Effector memory CD8-positive, alpha-beta T cell (primary cell): ENCODE results near the gene G6PC3.

Experiments used
- ATAC-seq: fragments of 150-1000 bp; cut with Tn5 transposase; replicated peaks from 2 replicates; pipeline ENCODE4 v1.10.0; 2021; ENCODE audit warnings: mild to moderate bottlenecking, moderate library complexity
- DNase-seq, 3 experiments: peaks; one replicate each; pipeline ENCODE4 v3.0.0; 2021
- H3K27ac Mint-ChIP-seq, 2 donors: one replicate each; pipeline ENCODE4 v1.8.0; 2022; ENCODE audit warnings: mild to moderate bottlenecking in 2 of 2, mixed read lengths in 2 of 2, moderate library complexity in 2 of 2
- H3K27me3 Mint-ChIP-seq, 2 donors: one replicate each; pipeline ENCODE4 v1.8.0; 2022; ENCODE audit warnings: mixed read lengths in 2 of 2
- H3K36me3 Mint-ChIP-seq: one replicate; pipeline ENCODE4 v1.8.0; 2022; ENCODE audit warnings: mild to moderate bottlenecking, moderate library complexity, mixed read lengths; ENCODE audit not compliant: insufficient read depth
- H3K4me1 Mint-ChIP-seq, 2 donors: one replicate each; pipeline ENCODE4 v1.8.0; 2022; ENCODE audit warnings: low read depth in 2 of 2, mixed read lengths in 2 of 2
- H3K4me3 Mint-ChIP-seq, 2 donors: one replicate each; pipeline ENCODE4 v1.8.0; 2022; ENCODE audit warnings: mild to moderate bottlenecking in 2 of 2, mixed read lengths in 2 of 2, moderate library complexity in 2 of 2
- H3K9me3 Mint-ChIP-seq, 2 donors: one replicate each; pipeline ENCODE4 v1.8.0; 2022; ENCODE audit warnings: mixed read lengths in 2 of 2

Gene G6PC3

GRCh38 chr17:44081681-44082080 is 11.1 kb downstream of the G6PC3 start:
- H3K27me3 Mint-ChIP-seq = no peaks in the 10 kb centered on the region
- H3K36me3 Mint-ChIP-seq = peaks cover 54% of the 10 kb centered on the region
- H3K9me3 Mint-ChIP-seq = no peaks in the 10 kb centered on the region
- peak overlapping the region in 1 of 2 donors; percentile 56 for H3K4me3 Mint-ChIP-seq
- ATAC-seq (no peak), DNase-seq (no peak)
- H3K4me1 Mint-ChIP-seq = peaks cover 0 to 14% of the 10 kb centered on the region in 2 donors
- H3K27ac Mint-ChIP-seq = peak overlapping the region; percentile 49 to 91

- H3K4me3 Mint-ChIP-seq = peak overlapping the region in 1 of 2 donors; percentile 56
- H3K27me3 Mint-ChIP-seq = no peaks in the 10 kb centered on the region
- H3K27ac Mint-ChIP-seq = peak overlapping the region; percentile 13 to 91
- no peak for DNase-seq
- H3K36me3 Mint-ChIP-seq = peaks cover 59% of the 10 kb centered on the region
- peak; percentile 67 for ATAC-seq
- H3K4me1 Mint-ChIP-seq = peaks cover 1 to 12% of the 10 kb centered on the region in 2 donors
- H3K9me3 Mint-ChIP-seq = no peaks in the 10 kb centered on the region
These were observed 11.9 kb downstream of the G6PC3 start for GRCh38 chr17:44082256-44082927.

- ATAC-seq (no peak), DNase-seq (no peak)
- H3K9me3 Mint-ChIP-seq = no peaks in the 10 kb centered on the region
- H3K27ac Mint-ChIP-seq = peak overlapping the region in 1 of 2 donors; percentile 91
- peaks cover 9 to 11% of the 10 kb centered on the region in 2 donors for H3K4me1 Mint-ChIP-seq
- H3K4me3 Mint-ChIP-seq = no peak overlapping the region
- no peaks in the 10 kb centered on the region for H3K27me3 Mint-ChIP-seq
- peaks cover 69% of the 10 kb centered on the region for H3K36me3 Mint-ChIP-seq
These were observed 12.8 kb downstream of the G6PC3 start for GRCh38 chr17:44083250-44083849.

- DNase-seq (no peak), ATAC-seq (no peak)
- Mint-ChIP-seq H3K4me1 (peaks cover 9 to 15% of the 10 kb centered on the region in 2 donors), H3K4me3 (no peak overlapping the region), H3K27ac (peak overlapping the region in 1 of 2 donors; percentile 91), H3K9me3 (no peaks in the 10 kb centered on the region), H3K36me3 (peaks cover 71% of the 10 kb centered on the region), H3K27me3 (no peaks in the 10 kb centered on the region)
These were observed 13.6 kb downstream of the G6PC3 start for GRCh38 chr17:44084131-44084538.

GRCh38 chr17:44084921-44085320 is 14.4 kb downstream of the G6PC3 start:
- no peak for ATAC-seq
- Mint-ChIP-seq H3K27ac (peak overlapping the region in 1 of 2 donors; percentile 91), H3K9me3 (no peaks in the 10 kb centered on the region), H3K36me3 (peaks cover 68% of the 10 kb centered on the region), H3K4me3 (no peak overlapping the region), H3K4me1 (peaks cover 9 to 13% of the 10 kb centered on the region in 2 donors), H3K27me3 (no peaks in the 10 kb centered on the region)
- no peak for DNase-seq

- ATAC-seq (no peak), DNase-seq (no peak)
- Mint-ChIP-seq H3K9me3 (no peaks in the 10 kb centered on the region), H3K4me3 (no peak overlapping the region), H3K27me3 (no peaks in the 10 kb centered on the region), H3K4me1 (peaks cover 9 to 10% of the 10 kb centered on the region in 2 donors), H3K27ac (peak overlapping the region; percentile 69 to 82), H3K36me3 (peaks cover 73% of the 10 kb centered on the region)
These were observed 15.4 kb downstream of the G6PC3 start for GRCh38 chr17:44085908-44086307.

GRCh38 chr17:44086364-44087311 is 16.1 kb downstream of the G6PC3 start:
- Mint-ChIP-seq H3K9me3 (no peaks in the 10 kb centered on the region), H3K27me3 (no peaks in the 10 kb centered on the region), H3K36me3 (peaks cover 75% of the 10 kb centered on the region), H3K4me3 (no peak overlapping the region), H3K4me1 (peaks cover 9 to 10% of the 10 kb centered on the region in 2 donors), H3K27ac (peak overlapping the region in 1 of 2 donors; percentile 82)
- DNase-seq (no peak), ATAC-seq (peak; percentile 16)

GRCh38 chr17:44087319-44087718 is 16.8 kb downstream of the G6PC3 start:
- peaks cover 9 to 10% of the 10 kb centered on the region in 2 donors for H3K4me1 Mint-ChIP-seq
- no peaks in the 10 kb centered on the region for H3K27me3 Mint-ChIP-seq
- H3K36me3 Mint-ChIP-seq = peaks cover 76% of the 10 kb centered on the region
- DNase-seq (no peak), ATAC-seq (no peak)
- H3K9me3 Mint-ChIP-seq = no peaks in the 10 kb centered on the region
- H3K4me3 Mint-ChIP-seq = peak overlapping the region in 1 of 2 donors; percentile 56
- peak overlapping the region; percentile 72 to 82 for H3K27ac Mint-ChIP-seq

GRCh38 chr17:44088254-44088653 is 17.7 kb downstream of the G6PC3 start:
- ATAC-seq (no peak), DNase-seq (no peak)
- H3K27me3 Mint-ChIP-seq = no peaks in the 10 kb centered on the region
- H3K36me3 Mint-ChIP-seq = peaks cover 71% of the 10 kb centered on the region
- peaks cover 6 to 9% of the 10 kb centered on the region in 2 donors for H3K4me1 Mint-ChIP-seq
- peak overlapping the region in 1 of 2 donors; percentile 8 for H3K4me3 Mint-ChIP-seq
- H3K9me3 Mint-ChIP-seq = no peaks in the 10 kb centered on the region
- peak overlapping the region in 1 of 2 donors; percentile 55 for H3K27ac Mint-ChIP-seq

- H3K9me3 Mint-ChIP-seq = no peaks in the 10 kb centered on the region
- H3K36me3 Mint-ChIP-seq = peaks cover 71% of the 10 kb centered on the region
- DNase-seq (no peak), ATAC-seq (no peak)
- H3K4me1 Mint-ChIP-seq = peaks cover 7 to 14% of the 10 kb centered on the region in 2 donors
- H3K27ac Mint-ChIP-seq = peak overlapping the region in 1 of 2 donors; percentile 31
- no peak overlapping the region for H3K4me3 Mint-ChIP-seq
- no peaks in the 10 kb centered on the region for H3K27me3 Mint-ChIP-seq
These were observed 20.9 kb downstream of the G6PC3 start for GRCh38 chr17:44091200-44091997.

- DNase-seq (no peak), ATAC-seq (no peak)
- peak overlapping the region in 1 of 2 donors; percentile 59 for H3K27ac Mint-ChIP-seq
- no peaks in the 10 kb centered on the region for H3K9me3 Mint-ChIP-seq
- peaks cover 9 to 14% of the 10 kb centered on the region in 2 donors for H3K4me1 Mint-ChIP-seq
- H3K27me3 Mint-ChIP-seq = no peaks in the 10 kb centered on the region
- H3K4me3 Mint-ChIP-seq = no peak overlapping the region
- peaks cover 67% of the 10 kb centered on the region for H3K36me3 Mint-ChIP-seq
These were observed 21.5 kb downstream of the G6PC3 start for GRCh38 chr17:44092051-44092450.

GRCh38 chr17:44093231-44093900 is 22.8 kb downstream of the G6PC3 start:
- DNase-seq = no peak
- peaks cover 63% of the 10 kb centered on the region for H3K36me3 Mint-ChIP-seq
- H3K27ac Mint-ChIP-seq = no peak overlapping the region
- H3K27me3 Mint-ChIP-seq = no peaks in the 10 kb centered on the region
- no peaks in the 10 kb centered on the region for H3K9me3 Mint-ChIP-seq
- ATAC-seq = no peak
- no peak overlapping the region for H3K4me3 Mint-ChIP-seq
- peaks cover 5 to 15% of the 10 kb centered on the region in 2 donors for H3K4me1 Mint-ChIP-seq
